IPS-NIHi7 (cell line): ENCODE results near the gene ULBP2.
A peak's percentile ranks its signal among the peaks of the same experiment; 100 is the strongest.
"Not testable (repeated sequence)": the region's sequence is repeated elsewhere in the genome, so short reads cannot be mapped to it uniquely, and the experiment has no call there.

Source experiments
- DNase-seq: peaks from one replicate; pipeline ENCODE4 v3.0.0; 2012; ENCODE audit warnings: mixed read lengths; ENCODE audit errors: extremely low spot score

Gene ULBP2

GRCh38 chr6:149967591-149967990 lies 25.8 kb downstream of the ULBP2 start:
- DNase-seq: no peak

- DNase-seq: not testable (repeated sequence)
Measured at GRCh38 chr6:149967999-149968398, 26.2 kb downstream of the ULBP2 start.

- not testable (repeated sequence) for DNase-seq
Measured at GRCh38 chr6:149968909-149969308, 27.1 kb downstream of the ULBP2 start.

GRCh38 chr6:149969635-149970034 lies 27.8 kb downstream of the ULBP2 start:
- DNase-seq: no peak

GRCh38 chr6:149974394-149974793 lies 32.6 kb downstream of the ULBP2 start:
- not testable (repeated sequence) for DNase-seq

GRCh38 chr6:149974825-149975224 lies 33.0 kb downstream of the ULBP2 start:
- DNase-seq: no peak

GRCh38 chr6:149975400-149975799 lies 33.6 kb downstream of the ULBP2 start:
- no peak for DNase-seq

- no peak for DNase-seq
Measured at GRCh38 chr6:149977221-149977620, 35.4 kb downstream of the ULBP2 start.

GRCh38 chr6:149978610-149979009 lies 36.8 kb downstream of the ULBP2 start:
- no peak for DNase-seq

GRCh38 chr6:149979293-149979692 lies 37.5 kb downstream of the ULBP2 start:
- no peak for DNase-seq

- DNase-seq: no peak
Measured at GRCh38 chr6:149983145-149983544, 41.3 kb downstream of the ULBP2 start.

GRCh38 chr6:149984773-149985172 lies 43.0 kb downstream of the ULBP2 start:
- DNase-seq: no peak

GRCh38 chr6:149985481-149985937 lies 43.7 kb downstream of the ULBP2 start:
- no peak for DNase-seq

GRCh38 chr6:149987602-149988107 lies 45.8 kb downstream of the ULBP2 start:
- no peak for DNase-seq

GRCh38 chr6:149988550-149989346 lies 46.9 kb downstream of the ULBP2 start:
- peak; percentile 60 for DNase-seq

GRCh38 chr6:149990212-149990660 lies 48.4 kb downstream of the ULBP2 start:
- no peak for DNase-seq

- DNase-seq: peak; percentile 40
Measured at GRCh38 chr6:149990661-149991471, 49.1 kb downstream of the ULBP2 start.

- DNase-seq: not testable (repeated sequence)
Measured at GRCh38 chr6:149991472-149991795, 49.6 kb downstream of the ULBP2 start.

- DNase-seq: no peak
Measured at GRCh38 chr6:149991838-149992237, 50.0 kb downstream of the ULBP2 start.

- DNase-seq: no peak
Measured at GRCh38 chr6:149995235-149995750, 53.5 kb downstream of the ULBP2 start.

GRCh38 chr6:149995971-149996370 lies 54.2 kb downstream of the ULBP2 start:
- DNase-seq: no peak
